ENCODE measurements around the gene AHNAK2. TPM values are rescaled to one million over a fixed set of nuclear protein-coding genes. Genes with fewer than 3 reads are reported as not detected.
A peak's percentile ranks its signal among the peaks of the same experiment; 100 is the strongest.

AHNAK2 gene
- total and polyA plus RNA-seq, 2 donors (not counting 1 experiment from before 2014, with no cell fraction given): 6.6 to 106 TPM

DNA sequence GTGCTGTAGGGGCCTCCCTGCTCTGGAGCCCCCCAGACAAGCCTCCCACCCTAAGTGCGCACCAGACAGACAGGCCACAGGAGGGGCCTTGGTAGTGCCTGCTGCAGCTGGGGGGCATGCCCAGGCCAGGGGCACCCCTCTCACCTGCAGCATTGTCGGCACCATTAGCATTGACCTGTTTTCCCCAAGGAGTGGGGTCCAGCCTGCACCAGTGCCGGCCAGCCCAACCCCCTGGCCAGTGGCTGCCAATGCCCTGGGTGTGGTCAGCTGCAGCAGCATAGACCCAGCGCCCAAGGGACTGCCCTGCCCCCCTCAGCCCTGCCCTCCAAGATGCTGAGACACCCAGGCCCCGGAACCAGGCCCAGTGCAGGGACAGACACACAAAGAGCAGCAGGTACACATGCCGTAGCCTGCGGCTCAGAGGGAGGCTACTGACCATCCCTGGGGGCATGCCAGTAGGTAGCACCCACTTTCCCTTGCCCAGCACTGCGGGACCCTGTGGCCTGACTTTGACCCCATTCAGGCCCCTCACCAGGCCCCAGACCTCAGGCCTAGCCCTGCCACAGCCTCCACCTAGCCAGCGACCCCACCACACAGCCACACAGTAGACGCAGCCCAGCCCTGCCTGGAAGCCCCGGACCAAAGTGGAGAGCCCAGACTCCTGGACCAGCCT lies 1.0 kb downstream of the AHNAK2 start:
- Histone ChIP-seq H3K9ac (ENCODE audit: insufficient read depth, low read length) (no peak overlapping the region), H3K4me2 (ENCODE audit: extremely low read depth, insufficient read depth, low read length) (peak overlapping the region; percentile 90), H3K4me1 (ENCODE audit: control insufficient read depth, extremely low read depth, insufficient read depth, low read length) (peaks cover 29% of the 10 kb centered on the region), H3K79me2 (ENCODE audit: control insufficient read depth, insufficient read depth, low read length) (no peaks in the 10 kb centered on the region), H3K4me3 (replicated peaks in 1 of 4; ENCODE audit: control extremely low read depth in 1 of 4, insufficient read depth in 1 of 4, low read depth in 3 of 4, low read length in 4 of 4) (peak overlapping the region; percentile 33 to 57 (median 52)), H3K27ac (ENCODE audit: insufficient read depth, low read length) (no peak overlapping the region), H3K27me3 (ENCODE audit: control insufficient read depth, insufficient read depth, low read length) (no peaks in the 10 kb centered on the region), H3K9me3 (ENCODE audit: control insufficient read depth, insufficient read depth, low read depth, low read length) (no peaks in the 10 kb centered on the region), H3K36me3 (ENCODE audit: control insufficient read depth, insufficient read depth, low read length) (no peaks in the 10 kb centered on the region), H2AFZ (ENCODE audit: low read length) (no peak overlapping the region), H4K20me1 (ENCODE audit: control insufficient read depth, extremely low read depth, insufficient read depth, low read length) (no peaks in the 10 kb centered on the region)
- TF ChIP-seq EZH2 (IDR thresholded peaks at IDR 0.05; ENCODE audit: low read length, missing control alignments) (no peak), CTCF (conservative IDR thresholded peaks at IDR 0.05 in 1 of 2, IDR thresholded peaks at IDR 0.05 in 1 of 2; ENCODE audit: low read depth in 1 of 2, low read length in 2 of 2) (no peak)
- DNase-seq (ENCODE audit: low read depth in 2 of 2): no peak

- TF ChIP-seq CTCF (conservative IDR thresholded peaks at IDR 0.05 in 1 of 2, IDR thresholded peaks at IDR 0.05 in 1 of 2; ENCODE audit: low read depth in 1 of 2, low read length in 2 of 2): peak; percentile 75 to 88
- TF ChIP-seq EZH2 (IDR thresholded peaks at IDR 0.05; ENCODE audit: low read length, missing control alignments): no peak
- Histone ChIP-seq H3K27ac (ENCODE audit: insufficient read depth, low read length) (no peak overlapping the region), H3K36me3 (ENCODE audit: control insufficient read depth, insufficient read depth, low read length) (no peaks in the 10 kb centered on the region), H2AFZ (ENCODE audit: low read length) (no peak overlapping the region), H3K9me3 (ENCODE audit: control insufficient read depth, insufficient read depth, low read depth, low read length) (no peaks in the 10 kb centered on the region), H3K4me2 (ENCODE audit: extremely low read depth, insufficient read depth, low read length) (peak overlapping the region; percentile 18), H3K4me1 (ENCODE audit: control insufficient read depth, extremely low read depth, insufficient read depth, low read length) (peaks cover 29% of the 10 kb centered on the region), H3K27me3 (ENCODE audit: control insufficient read depth, insufficient read depth, low read length) (no peaks in the 10 kb centered on the region), H3K9ac (ENCODE audit: insufficient read depth, low read length) (no peak overlapping the region), H3K79me2 (ENCODE audit: control insufficient read depth, insufficient read depth, low read length) (no peaks in the 10 kb centered on the region), H3K4me3 (replicated peaks in 1 of 4; ENCODE audit: control extremely low read depth in 1 of 4, insufficient read depth in 1 of 4, low read depth in 3 of 4, low read length in 4 of 4) (peak overlapping the region in 1 of 4 experiments; percentile 57), H4K20me1 (ENCODE audit: control insufficient read depth, extremely low read depth, insufficient read depth, low read length) (no peaks in the 10 kb centered on the region)
- DNase-seq (ENCODE audit: low read depth in 2 of 2): peak; percentile 56 to 79
Measured at GRCh38 chr14:104976198-104977007, 1.8 kb downstream of the AHNAK2 start.

- no peaks in the 10 kb centered on the region for H3K27me3 ChIP-seq (ENCODE audit: control insufficient read depth, insufficient read depth, low read length)
- H3K4me1 ChIP-seq (ENCODE audit: control insufficient read depth, extremely low read depth, insufficient read depth, low read length): peaks cover 36% of the 10 kb centered on the region
- TF ChIP-seq CTCF (conservative IDR thresholded peaks at IDR 0.05 in 1 of 2, IDR thresholded peaks at IDR 0.05 in 1 of 2; ENCODE audit: low read depth in 1 of 2, low read length in 2 of 2): no peak
- no peak for TF ChIP-seq EZH2 (IDR thresholded peaks at IDR 0.05; ENCODE audit: low read length, missing control alignments)
- H2AFZ ChIP-seq (ENCODE audit: low read length): no peak overlapping the region
- H3K27ac ChIP-seq (ENCODE audit: insufficient read depth, low read length): no peak overlapping the region
- no peaks in the 10 kb centered on the region for H3K36me3 ChIP-seq (ENCODE audit: control insufficient read depth, insufficient read depth, low read length)
- H3K4me2 ChIP-seq (ENCODE audit: extremely low read depth, insufficient read depth, low read length): no peak overlapping the region
- no peaks in the 10 kb centered on the region for H3K79me2 ChIP-seq (ENCODE audit: control insufficient read depth, insufficient read depth, low read length)
- no peaks in the 10 kb centered on the region for H4K20me1 ChIP-seq (ENCODE audit: control insufficient read depth, extremely low read depth, insufficient read depth, low read length)
- no peak for DNase-seq (ENCODE audit: low read depth in 2 of 2)
- H3K9me3 ChIP-seq (ENCODE audit: control insufficient read depth, insufficient read depth, low read depth, low read length): no peaks in the 10 kb centered on the region
- H3K9ac ChIP-seq (ENCODE audit: insufficient read depth, low read length): no peak overlapping the region
- H3K4me3 ChIP-seq (replicated peaks in 1 of 4; ENCODE audit: control extremely low read depth in 1 of 4, insufficient read depth in 1 of 4, low read depth in 3 of 4, low read length in 4 of 4): no peak overlapping the region
Measured at GRCh38 chr14:104975481-104976197, 2.5 kb downstream of the AHNAK2 start.

All from fibroblast of lung (primary cell).